H1 (cell line): Measurements from ENCODE around the gene DDI1. TPM values are rescaled to one million over a fixed set of nuclear protein-coding genes. Genes with fewer than 3 reads are reported as not detected.

ENCODE experiments used
- CBX8 ChIP-seq: fragments of 300-800, 300-1000 bp; sonication (generic); IDR thresholded peaks from 2 replicates; pipeline ENCODE4 v1.7.1; 2016; ENCODE audit warnings: low read depth, low read length, borderline replicate concordance
- CREB1 ChIP-seq: IDR thresholded peaks from 2 replicates; pipeline ENCODE4 v1.6.1; 2012; ENCODE audit warnings: inconsistent platforms
- JUND ChIP-seq: IDR thresholded peaks from 2 replicates; pipeline ENCODE4 v1.6.1; 2011; ENCODE audit warnings: mild to moderate bottlenecking, improper control_type of control experiment, low read length
- KDM4A ChIP-seq: IDR thresholded peaks from one replicate; pipeline ENCODE4 v1.7.1; 2012; ENCODE audit warnings: low read depth, mild to moderate bottlenecking, moderate library complexity, low read length, inconsistent platforms; ENCODE audit not compliant: severe bottlenecking
- NANOG ChIP-seq: IDR thresholded peaks from 2 replicates; pipeline ENCODE4 v1.6.1; 2011; ENCODE audit warnings: low read length, low read depth, mild to moderate bottlenecking, inconsistent platforms; ENCODE audit not compliant: insufficient read depth, poor library complexity, severe bottlenecking
- PHF8 ChIP-seq: fragments of 200-600 bp; sonication (generic); conservative IDR thresholded peaks from 2 replicates; pipeline ENCODE4 v1.7.1; 2012; ENCODE audit warnings: low read depth, mild to moderate bottlenecking, inconsistent platforms, low read length, moderate library complexity
- RAD21 ChIP-seq, 2 experiments: IDR thresholded peaks in 1 of 2; conservative IDR thresholded peaks in 1 of 2; 2 replicates each; pipeline ENCODE4 v1.6.1; 2011; ENCODE audit warnings: low read depth in 2 of 2, low read length in 2 of 2, improper control_type of control experiment in 1 of 2, inconsistent platforms in 1 of 2, mild to moderate bottlenecking in 1 of 2, moderate library complexity in 1 of 2
- SP2 ChIP-seq: IDR thresholded peaks from 2 replicates; pipeline ENCODE4 v1.6.1; 2012; ENCODE audit warnings: mild to moderate bottlenecking, low read length, inconsistent platforms
- SRF ChIP-seq: IDR thresholded peaks from 2 replicates; pipeline ENCODE4 v1.6.1; 2011; ENCODE audit warnings: mild to moderate bottlenecking, low read depth, low read length, moderate library complexity
- polyA plus RNA-seq, 7 experiments: library from polyadenylated mRNA; depleted of rRNA in 3 of 7; stranded (reverse) in 5 of 7; unstranded in 2 of 7; fragments of >200 nt in 5 of 7; fragments of 200-250 nt in 2 of 7; gene quantifications; 1 replicate in 5 of 7; 2 replicates in 1 of 7; 4 replicates in 1 of 7; pipeline versions ENCODE4 v1.2.1 to v1.2.3, GENCODE V29; 2011 to 2013; ENCODE audit warnings: missing spikeins in 2 of 7, mixed read lengths in 2 of 7
- total RNA-seq: library from RNA; stranded (reverse); fragmentation: NEBNext Ultra II Directional; extraction: Animal tissue kit (Norgen Biotek cat#: 25700); gene quantifications from 2 replicates; pipeline ENCODE4 v1.2.1, GENCODE V29; 2021
- TF ChIP-seq, protein P1 (sequence below): IDR thresholded peaks from 2 replicates; pipeline ENCODE4 v1.6.1; 2012; ENCODE audit warnings: low read length, inconsistent platforms

Gene DDI1
- total and polyA plus RNA-seq, 2 of the 8 experiments (the other 6 are each of a cell fraction or from before 2014, with no cell fraction given) = not detected

DNA sequence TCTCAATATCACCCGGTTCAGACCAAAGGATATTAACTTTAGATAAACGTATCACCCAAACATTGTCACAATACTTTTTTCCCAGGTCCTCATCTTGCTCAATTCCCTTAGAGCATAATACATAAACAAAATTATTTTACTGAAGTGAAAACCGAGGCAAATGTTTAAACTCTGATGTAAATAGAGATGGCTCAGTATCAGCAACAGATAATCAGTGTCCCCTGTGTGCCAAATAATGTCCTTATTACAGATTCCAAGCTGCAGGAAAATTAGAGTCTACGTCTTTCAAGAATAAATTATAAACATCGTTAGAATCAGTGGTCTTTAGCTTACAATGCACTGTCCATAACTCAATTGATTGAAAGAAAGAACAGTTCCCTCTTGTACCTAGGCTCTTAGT, 50.2 kb downstream of the DDI1 start (continued):
- TF ChIP-seq, protein P1, sequence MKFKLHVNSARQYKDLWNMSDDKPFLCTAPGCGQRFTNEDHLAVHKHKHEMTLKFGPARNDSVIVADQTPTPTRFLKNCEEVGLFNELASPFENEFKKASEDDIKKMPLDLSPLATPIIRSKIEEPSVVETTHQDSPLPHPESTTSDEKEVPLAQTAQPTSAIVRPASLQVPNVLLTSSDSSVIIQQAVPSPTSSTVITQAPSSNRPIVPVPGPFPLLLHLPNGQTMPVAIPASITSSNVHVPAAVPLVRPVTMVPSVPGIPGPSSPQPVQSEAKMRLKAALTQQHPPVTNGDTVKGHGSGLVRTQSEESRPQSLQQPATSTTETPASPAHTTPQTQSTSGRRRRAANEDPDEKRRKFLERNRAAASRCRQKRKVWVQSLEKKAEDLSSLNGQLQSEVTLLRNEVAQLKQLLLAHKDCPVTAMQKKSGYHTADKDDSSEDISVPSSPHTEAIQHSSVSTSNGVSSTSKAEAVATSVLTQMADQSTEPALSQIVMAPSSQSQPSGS = no peak
- TF ChIP-seq PHF8 = no peak
- no peak for TF ChIP-seq CREB1
- no peak for TF ChIP-seq JUND
- TF ChIP-seq SRF = no peak
- TF ChIP-seq NANOG = no peak
- TF ChIP-seq RAD21 (IDR thresholded peaks at IDR 0.05 in 1 of 2, conservative IDR thresholded peaks at IDR 0.05 in 1 of 2; ENCODE audit: low read depth in 2 of 2, low read length in 2 of 2) = no peak
- no peak for TF ChIP-seq CBX8
- TF ChIP-seq KDM4A = no peak
- no peak for TF ChIP-seq SP2

Other genes with a start within 250 kb of the DDI1 start
- 3.8 and 3.9 TPM in 2 replicates for gene PDGFD, start 127.5 kb downstream of the DDI1 start, total RNA-seq
- 0.97 and 1.1 TPM in 2 replicates for gene PDGFD, start 127.5 kb downstream of the DDI1 start, polyA plus RNA-seq (2011; rRNA removed)